IMR-90 (cell line): ENCODE measurements around the gene KDM1B. TPM values are rescaled to one million over a fixed set of nuclear protein-coding genes. Genes with fewer than 3 reads are reported as not detected.

Source experiments
- ATAC-seq: fragments of 200-7000 bp; cut with Tn5 transposase; 2 replicates; pipeline ENCODE4 v1.9.1; 2020; ENCODE audit warnings: low read depth, mild to moderate bottlenecking, moderate library complexity
- BruUV-seq: library from RNA; stranded (reverse); fragments of 400-500 nt; replicated peaks from 2 replicates; lab custom pipeline; 2021; lab: Mats Ljungman, UMichigan
- CTCF ChIA-PET: fragments of 300-600 bp; formaldehyde crosslinking; extraction: SDS; loops from one replicate; lab custom pipeline; 2021; ENCODE audit warnings: antibody characterized with exemption; lab: Yijun Ruan, JAX
- POLR2A ChIA-PET: fragments of 300-600 bp; sonication (Branson Sonifier 250); formaldehyde crosslinking; loops from one replicate; lab custom pipeline; 2022; ENCODE audit warnings: antibody characterized with exemption; ENCODE audit not compliant: unreplicated experiment; lab: Charles Lee
- DNase-seq: peaks from one replicate; pipeline ENCODE4 v3.0.0; 2013
- H2AFZ ChIP-seq: replicated peaks from 2 replicates; pipeline ENCODE3; 2013; ENCODE audit warnings: low read length, mild to moderate bottlenecking; ENCODE audit not compliant: poor library complexity
- H2AK5ac ChIP-seq: 2 replicates; pipeline ENCODE4 v1.6.1; 2013; ENCODE audit warnings: low read depth, low read length, inconsistent platforms
- H2AK9ac ChIP-seq: replicated peaks from 2 replicates; pipeline ENCODE3; 2013; ENCODE audit warnings: mild to moderate bottlenecking, low read depth, low read length, moderate library complexity; ENCODE audit not compliant: poor library complexity
- H2BK120ac ChIP-seq: 2 replicates; pipeline ENCODE4 v1.6.1; 2013; ENCODE audit warnings: low read depth, low read length, inconsistent platforms
- H2BK15ac ChIP-seq: 3 replicates; pipeline ENCODE4 v1.6.1; 2013; ENCODE audit warnings: low read depth, low read length, inconsistent platforms
- H2BK20ac ChIP-seq: 2 replicates; pipeline ENCODE4 v1.6.1; 2013; ENCODE audit warnings: low read depth, mild to moderate bottlenecking, inconsistent platforms, low read length, moderate library complexity
- H2BK5ac ChIP-seq: 2 replicates; pipeline ENCODE4 v1.6.1; 2013; ENCODE audit warnings: mild to moderate bottlenecking, low read depth, low read length, inconsistent platforms; ENCODE audit not compliant: poor library complexity, severe bottlenecking
- H3K14ac ChIP-seq: replicated peaks from 2 replicates; pipeline ENCODE4 v1.6.1; 2013; ENCODE audit warnings: low read depth, low read length, inconsistent platforms
- H3K18ac ChIP-seq: 2 replicates; pipeline ENCODE4 v1.6.1; 2013; ENCODE audit warnings: low read depth, low read length, control low read depth
- H3K23ac ChIP-seq: 2 replicates; pipeline ENCODE4 v1.6.1; 2013; ENCODE audit warnings: low read depth, low read length, inconsistent platforms
- H3K27ac ChIP-seq: 2 replicates; pipeline ENCODE4 v1.5.1; 2013; ENCODE audit warnings: mild to moderate bottlenecking, control low read depth, low read length; ENCODE audit not compliant: insufficient read depth
- H3K27me3 ChIP-seq: 2 replicates; pipeline ENCODE4 v1.6.1; 2013; ENCODE audit warnings: low read length; ENCODE audit not compliant: control insufficient read depth, insufficient read depth
- H3K36me3 ChIP-seq: 2 replicates; pipeline ENCODE4 v1.6.1; 2013; ENCODE audit warnings: low read length, mixed read lengths; ENCODE audit not compliant: control insufficient read depth, insufficient read depth
- H3K4ac ChIP-seq: 2 replicates; pipeline ENCODE4 v1.6.1; 2013; ENCODE audit warnings: low read depth, low read length, inconsistent platforms
- H3K4me1 ChIP-seq: 2 replicates; pipeline ENCODE4 v1.6.1; 2013; ENCODE audit warnings: low read length, mixed read lengths; ENCODE audit not compliant: control insufficient read depth, insufficient read depth
- H3K4me2 ChIP-seq: 2 replicates; pipeline ENCODE4 v1.6.1; 2013; ENCODE audit warnings: low read depth, mild to moderate bottlenecking, control low read depth, low read length, moderate library complexity
- H3K4me3 ChIP-seq: 2 replicates; pipeline ENCODE4 v1.5.1; 2013; ENCODE audit warnings: low read depth, mild to moderate bottlenecking, control low read depth, low read length, moderate library complexity; ENCODE audit not compliant: insufficient read depth
- H3K56ac ChIP-seq: 2 replicates; pipeline ENCODE4 v1.6.1; 2013; ENCODE audit warnings: low read length, inconsistent platforms; ENCODE audit not compliant: insufficient read depth; ENCODE audit errors: extremely low read depth
- H3K79me1 ChIP-seq, 2 experiments: 2 replicates each; pipeline ENCODE4 v1.6.1; 2013; ENCODE audit warnings: low read length in 2 of 2, inconsistent platforms in 1 of 2, low read depth in 1 of 2
- H3K9ac ChIP-seq: 2 replicates; pipeline ENCODE4 v1.6.1; 2013; ENCODE audit warnings: low read depth, low read length, control low read depth
- H3K9me1 ChIP-seq: 2 replicates; pipeline ENCODE4 v1.6.1; 2013; ENCODE audit warnings: low read length, inconsistent platforms; ENCODE audit not compliant: insufficient read depth
- H3K9me3 ChIP-seq: 2 replicates; pipeline ENCODE4 v1.6.1; 2013; ENCODE audit warnings: low read length; ENCODE audit not compliant: control insufficient read depth, insufficient read depth
- H4K20me1 ChIP-seq: 2 replicates; pipeline ENCODE4 v1.6.1; 2013; ENCODE audit warnings: low read length, inconsistent platforms; ENCODE audit not compliant: insufficient read depth
- H4K5ac ChIP-seq: 2 replicates; pipeline ENCODE4 v1.6.1; 2013; ENCODE audit warnings: mild to moderate bottlenecking, low read depth, low read length, control low read depth
- H4K8ac ChIP-seq, 2 experiments: 2 replicates each; pipeline ENCODE4 v1.6.1; 2013; ENCODE audit warnings: low read depth in 2 of 2, low read length in 2 of 2, control low read depth in 1 of 2, inconsistent platforms in 1 of 2
- H4K91ac ChIP-seq: 2 replicates; pipeline ENCODE4 v1.6.1; 2013; ENCODE audit warnings: low read depth, low read length, inconsistent platforms; ENCODE audit not compliant: insufficient read depth
- BHLHE40 ChIP-seq: fragments of 150-350 bp; IDR thresholded peaks from 2 replicates; pipeline ENCODE4 v1.6.1; 2016; ENCODE audit warnings: mild to moderate bottlenecking, low read depth, low read length
- CEBPB ChIP-seq: IDR thresholded peaks from 2 replicates; pipeline ENCODE4 v1.6.1; 2012; ENCODE audit warnings: low read depth, low read length, improper control_type of control experiment
- CHD1 ChIP-seq: IDR thresholded peaks from 2 replicates; pipeline ENCODE4 v1.6.1; 2012; ENCODE audit warnings: low read depth, low read length, improper control_type of control experiment
- ELK1 ChIP-seq: fragments of 150-350 bp; IDR thresholded peaks from 2 replicates; pipeline ENCODE4 v1.6.1; 2016; ENCODE audit warnings: low read depth, mild to moderate bottlenecking, low read length, moderate library complexity, borderline replicate concordance
- FOS ChIP-seq: fragments of 150-350 bp; IDR thresholded peaks from 2 replicates; pipeline ENCODE4 v1.6.1; 2016; ENCODE audit warnings: low read depth, low read length
- MAFK ChIP-seq: IDR thresholded peaks from 2 replicates; pipeline ENCODE4 v1.6.1; 2012; ENCODE audit warnings: low read depth, low read length, improper control_type of control experiment
- MAZ ChIP-seq: IDR thresholded peaks from 2 replicates; pipeline ENCODE4 v1.6.1; 2012; ENCODE audit warnings: low read depth, mild to moderate bottlenecking, low read length, improper control_type of control experiment, moderate library complexity, borderline replicate concordance
- MXI1 ChIP-seq: IDR thresholded peaks from 2 replicates; pipeline ENCODE4 v1.6.1; 2012; ENCODE audit warnings: low read depth, mild to moderate bottlenecking, low read length, moderate library complexity, borderline replicate concordance
- NFE2L2 ChIP-seq: fragments of 150-350 bp; IDR thresholded peaks from 2 replicates; pipeline ENCODE4 v1.6.1; 2016; ENCODE audit warnings: low read depth, mild to moderate bottlenecking, low read length
- POLR2A ChIP-seq: IDR thresholded peaks from 2 replicates; pipeline ENCODE4 v1.6.1; 2012; ENCODE audit warnings: mild to moderate bottlenecking, low read depth, low read length
- RAD21 ChIP-seq: IDR thresholded peaks from 2 replicates; pipeline ENCODE4 v1.6.1; 2012; ENCODE audit warnings: low read length, improper control_type of control experiment
- RCOR1 ChIP-seq: IDR thresholded peaks from 2 replicates; pipeline ENCODE4 v1.6.1; 2012; ENCODE audit warnings: mild to moderate bottlenecking, low read length, improper control_type of control experiment; ENCODE audit not compliant: insufficient replicate concordance
- RFX5 ChIP-seq: IDR thresholded peaks from 2 replicates; pipeline ENCODE4 v1.8.0; 2012; ENCODE audit warnings: low read depth, mild to moderate bottlenecking, low read length, moderate library complexity
- SMC3 ChIP-seq: fragments of 150-350 bp; IDR thresholded peaks from 2 replicates; pipeline ENCODE4 v1.6.1; 2016; ENCODE audit warnings: low read depth, mild to moderate bottlenecking, antibody characterized with exemption, low read length, moderate library complexity
- WGBS, 2 experiments: methylation state at CpG; one replicate each; pipeline versions ENCODE4 v1.1.5 to v1.1.7; 2013; ENCODE audit warnings: missing lambda C conversion rate in 2 of 2; ENCODE audit not compliant: insufficient read length in 1 of 2; ENCODE audit errors: extremely low coverage in 2 of 2; 5-methylcytosine and 5-hydroxymethylcytosine counted together
- dilution Hi-C: fragments of 300-500 bp; cut with HindIII; formaldehyde crosslinking; loops from one replicate; pipeline ENCODE4 v1.14.3; 2018; ENCODE audit warnings: low sequenced_read_pairs; ENCODE audit not compliant: unreplicated experiment
- in situ Hi-C: fragments of 300-500 bp; cut with MboI; formaldehyde crosslinking; loops from 3 replicates; pipeline ENCODE4 v1.14.3; 2019; ENCODE audit warnings: low sequenced_read_pairs, inconsistent platforms, mixed read lengths
- intact Hi-C: fragments of 100-400 bp; cut with micrococcal nuclease; formaldehyde crosslinking; loops from 2 replicates; pipeline ENCODE4 v1.10.0; 2022
- polyA plus RNA-seq, 3 experiments: library from polyadenylated mRNA; depleted of rRNA; stranded (reverse); fragments of >200 nt; gene quantifications; 2 replicates each; pipeline ENCODE4 v1.2.3, GENCODE V29; 2012; ENCODE audit warnings: low replicate concordance in 1 of 3
- total RNA-seq: library from RNA; depleted of rRNA; stranded (reverse); fragments of >200 nt; gene quantifications from 2 replicates; pipeline ENCODE4 v1.2.3, GENCODE V29; 2012
- TF ChIP-seq, protein P1 (sequence below): fragments of 150-350 bp; IDR thresholded peaks from 2 replicates; pipeline ENCODE4 v1.6.1; 2017; ENCODE audit warnings: mild to moderate bottlenecking, antibody characterized with exemption, low read length, low read depth
- TF ChIP-seq, protein P2 (sequence below): conservative IDR thresholded peaks from 2 replicates; pipeline ENCODE4 v1.5.1; 2012; ENCODE audit warnings: mild to moderate bottlenecking, low read depth, low read length, improper control_type of control experiment

Gene KDM1B
- total and polyA plus RNA-seq, 2 of the 4 experiments (the other 2 are of a cell fraction), result 13.2 to 16.7 TPM

DNA sequence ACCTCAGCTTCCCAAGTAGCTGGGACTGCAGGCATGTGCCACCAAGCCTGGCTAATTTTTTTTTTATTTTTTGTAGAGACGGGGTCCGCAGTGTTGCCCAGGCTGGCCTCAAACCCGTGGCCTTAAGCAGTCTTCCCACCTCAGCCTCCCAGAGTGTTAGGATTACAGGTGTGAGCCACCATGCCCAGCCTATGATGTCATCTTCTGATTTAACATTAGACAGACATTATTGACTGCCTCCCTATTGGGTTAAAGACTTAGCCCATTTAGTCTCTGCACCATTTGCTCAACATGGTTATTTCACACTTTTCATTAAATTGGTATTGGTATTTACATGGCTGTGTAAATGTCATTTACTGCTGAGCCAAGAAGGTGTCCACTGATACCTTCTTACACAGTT lies 63.0 kb downstream of the KDM1B start:
- Histone ChIP-seq H3K9ac (no peak overlapping the region), H4K91ac (no peak overlapping the region), H3K23ac (no peak overlapping the region), H3K14ac (no peak overlapping the region), H3K18ac (no peak overlapping the region), H2AK9ac (no peak overlapping the region), H3K56ac (no peak overlapping the region), H3K9me1 (peaks cover 3% of the 10 kb centered on the region; the same call in 1 of the 2 replicates), H3K4me1 (peaks cover 2% of the 10 kb centered on the region; the same call in 1 of the 2 replicates), H2BK20ac (no peak overlapping the region), H4K20me1 (no peaks in the 10 kb centered on the region), H2BK15ac (no peak overlapping the region), H3K9me3 (no peaks in the 10 kb centered on the region), H3K36me3 (peaks cover 9% of the 10 kb centered on the region), H3K79me1 (0 out of 4 replicates have a peak, but pooled peaks cover 0 to 4% of the 10 kb centered on the region in 2 experiments), H3K27ac (no peak overlapping the region), H2BK5ac (no peak overlapping the region), H3K4me2 (no peak overlapping the region), H2AFZ (no peak overlapping the region), H2AK5ac (no peak overlapping the region), H4K8ac (no peak overlapping the region), H3K27me3 (no peaks in the 10 kb centered on the region), H3K4me3 (no peak overlapping the region), H4K5ac (no peak overlapping the region), H3K4ac (no peak overlapping the region), H2BK120ac (no peak overlapping the region)
- ATAC-seq (no peak), DNase-seq (no peak)
- ChIA-PET POLR2A (no interaction called here), CTCF (interaction anchor here (0.6 kb wide), 1 partner anchor 23 kb away, joined by 3 read pairs; no protein-coding TSS in a partner anchor)
- 97% methylated on average over 3 of the region's 3 CpGs; no CpG with 5 or more reads in 1 of the 2 experiments for WGBS, 2 experiments
- no peak for TF ChIP-seq MXI1
- no peak for TF ChIP-seq FOS
- TF ChIP-seq, protein P1, sequence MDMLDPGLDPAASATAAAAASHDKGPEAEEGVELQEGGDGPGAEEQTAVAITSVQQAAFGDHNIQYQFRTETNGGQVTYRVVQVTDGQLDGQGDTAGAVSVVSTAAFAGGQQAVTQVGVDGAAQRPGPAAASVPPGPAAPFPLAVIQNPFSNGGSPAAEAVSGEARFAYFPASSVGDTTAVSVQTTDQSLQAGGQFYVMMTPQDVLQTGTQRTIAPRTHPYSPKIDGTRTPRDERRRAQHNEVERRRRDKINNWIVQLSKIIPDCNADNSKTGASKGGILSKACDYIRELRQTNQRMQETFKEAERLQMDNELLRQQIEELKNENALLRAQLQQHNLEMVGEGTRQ, result no peak
- TF ChIP-seq CEBPB, result no peak
- no peak for TF ChIP-seq BHLHE40
- no peak for TF ChIP-seq ELK1
- TF ChIP-seq RFX5, result no peak
- TF ChIP-seq POLR2A, result no peak
- TF ChIP-seq NFE2L2, result no peak
- TF ChIP-seq SMC3, result no peak
- TF ChIP-seq RCOR1, result no peak
- TF ChIP-seq CHD1, result no peak
- TF ChIP-seq RAD21, result no peak
- TF ChIP-seq MAZ, result no peak
- TF ChIP-seq MAFK, result no peak
- TF ChIP-seq, protein P2, sequence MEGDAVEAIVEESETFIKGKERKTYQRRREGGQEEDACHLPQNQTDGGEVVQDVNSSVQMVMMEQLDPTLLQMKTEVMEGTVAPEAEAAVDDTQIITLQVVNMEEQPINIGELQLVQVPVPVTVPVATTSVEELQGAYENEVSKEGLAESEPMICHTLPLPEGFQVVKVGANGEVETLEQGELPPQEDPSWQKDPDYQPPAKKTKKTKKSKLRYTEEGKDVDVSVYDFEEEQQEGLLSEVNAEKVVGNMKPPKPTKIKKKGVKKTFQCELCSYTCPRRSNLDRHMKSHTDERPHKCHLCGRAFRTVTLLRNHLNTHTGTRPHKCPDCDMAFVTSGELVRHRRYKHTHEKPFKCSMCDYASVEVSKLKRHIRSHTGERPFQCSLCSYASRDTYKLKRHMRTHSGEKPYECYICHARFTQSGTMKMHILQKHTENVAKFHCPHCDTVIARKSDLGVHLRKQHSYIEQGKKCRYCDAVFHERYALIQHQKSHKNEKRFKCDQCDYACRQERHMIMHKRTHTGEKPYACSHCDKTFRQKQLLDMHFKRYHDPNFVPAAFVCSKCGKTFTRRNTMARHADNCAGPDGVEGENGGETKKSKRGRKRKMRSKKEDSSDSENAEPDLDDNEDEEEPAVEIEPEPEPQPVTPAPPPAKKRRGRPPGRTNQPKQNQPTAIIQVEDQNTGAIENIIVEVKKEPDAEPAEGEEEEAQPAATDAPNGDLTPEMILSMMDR, result no peak
- intact Hi-C loops (no loop called here), in situ Hi-C loops (no loop called here), dilution Hi-C loops (no loop called here)
- no TSS peak for BruUV-seq
